CD4-positive, alpha-beta T cell treated with Interferon gamma for 1 hour (primary cell): ENCODE measurements around the gene SAYSD1.
"Not testable (repeated sequence)": the region's sequence is repeated elsewhere in the genome, so short reads cannot be mapped to it uniquely, and the experiment has no call there.

ENCODE experiments used
- DNase-seq: peaks from one replicate; pipeline ENCODE4 v3.0.0-alpha.2; 2020

Gene SAYSD1

GRCh38 chr6:39114704-39115599 is at the start of gene SAYSD1:
TSS of gene SAYSD1 (minus strand) at chr6:39115186. CDS start at chr6:39115089, 97 bp downstream.
- DNase-seq = peak; percentile 94

GRCh38 chr6:39157511-39157910 is 42.5 kb upstream of the SAYSD1 start:
- DNase-seq = no peak

- no peak for DNase-seq
Observed at GRCh38 chr6:39156801-39157200, 41.8 kb upstream of the SAYSD1 start.

- DNase-seq = no peak
Observed at GRCh38 chr6:39154705-39155104, 39.7 kb upstream of the SAYSD1 start.

GRCh38 chr6:39153766-39154397 is 38.9 kb upstream of the SAYSD1 start:
- DNase-seq = no peak

- no peak for DNase-seq
Observed at GRCh38 chr6:39152262-39152661, 37.3 kb upstream of the SAYSD1 start.

- DNase-seq = no peak
Observed at GRCh38 chr6:39151211-39151610, 36.2 kb upstream of the SAYSD1 start.

- DNase-seq = no peak
Observed at GRCh38 chr6:39144481-39145173, 29.6 kb upstream of the SAYSD1 start.

- no peak for DNase-seq
Observed at GRCh38 chr6:39143238-39143930, 28.4 kb upstream of the SAYSD1 start.

GRCh38 chr6:39140556-39141167 is 25.7 kb upstream of the SAYSD1 start:
- no peak for DNase-seq

GRCh38 chr6:39137245-39137644 is 22.3 kb upstream of the SAYSD1 start:
- no peak for DNase-seq

- not testable (repeated sequence) for DNase-seq
Observed at GRCh38 chr6:39136207-39136606, 21.2 kb upstream of the SAYSD1 start.

GRCh38 chr6:39134761-39135160 is 19.8 kb upstream of the SAYSD1 start:
- not testable (repeated sequence) for DNase-seq

GRCh38 chr6:39130691-39131090 is 15.7 kb upstream of the SAYSD1 start:
- no peak for DNase-seq

GRCh38 chr6:39128832-39129231 is 13.8 kb upstream of the SAYSD1 start:
- no peak for DNase-seq

GRCh38 chr6:39128106-39128505 is 13.1 kb upstream of the SAYSD1 start:
- DNase-seq = no peak

GRCh38 chr6:39124114-39124513 is 9.1 kb upstream of the SAYSD1 start:
- no peak for DNase-seq

GRCh38 chr6:39118921-39119320 is 3.9 kb upstream of the SAYSD1 start:
- DNase-seq = no peak

- DNase-seq = no peak
Observed at GRCh38 chr6:39114388-39114703, 640 bp downstream of the SAYSD1 start.

- DNase-seq = no peak
Observed at GRCh38 chr6:39113788-39114187, 1.2 kb downstream of the SAYSD1 start.

- DNase-seq = no peak
Observed at GRCh38 chr6:39111280-39111679, 3.7 kb downstream of the SAYSD1 start.

- DNase-seq = no peak
Observed at GRCh38 chr6:39108041-39108839, 6.7 kb downstream of the SAYSD1 start.
